ENCODE results near the gene CACNA2D3. TPM values are rescaled to one million over a fixed set of nuclear protein-coding genes. Genes with fewer than 3 reads are reported as not detected.

Gene CACNA2D3
- total RNA-seq, 1 donor from 2014 or later = 1.3 TPM

- H3K4me3 ChIP-seq (ENCODE audit: low read depth, low read length) = no peak overlapping the region
- no peak for DNase-seq (ENCODE audit: low read depth)
- TF ChIP-seq CTCF (conservative IDR thresholded peaks at IDR 0.05; ENCODE audit: low read depth, low read length) = no peak
Measured at GRCh38 chr3:54274607-54275006, 152.3 kb downstream of the CACNA2D3 start.

- TF ChIP-seq CTCF (conservative IDR thresholded peaks at IDR 0.05; ENCODE audit: low read depth, low read length) = no peak
- peak; percentile 42 for DNase-seq (ENCODE audit: low read depth)
- no peak overlapping the region for H3K4me3 ChIP-seq (ENCODE audit: low read depth, low read length)
Measured at GRCh38 chr3:54279005-54279583, 156.7 kb downstream of the CACNA2D3 start.

GRCh38 chr3:54283470-54283869 is 161.1 kb downstream of the CACNA2D3 start:
- no peak for DNase-seq (ENCODE audit: low read depth)
- TF ChIP-seq CTCF (conservative IDR thresholded peaks at IDR 0.05; ENCODE audit: low read depth, low read length) = no peak

GRCh38 chr3:54294214-54294613 is 171.9 kb downstream of the CACNA2D3 start:
- no peak overlapping the region for H3K4me3 ChIP-seq (ENCODE audit: low read depth, low read length)
- no peak for TF ChIP-seq CTCF (conservative IDR thresholded peaks at IDR 0.05; ENCODE audit: low read depth, low read length)
- no peak for DNase-seq (ENCODE audit: low read depth)

More at GRCh38 chr3:54283470-54283869, 161.1 kb downstream of the CACNA2D3 start:
- H3K4me3 ChIP-seq (ENCODE audit: low read depth, low read length) = no peak overlapping the region

- TF ChIP-seq CTCF (conservative IDR thresholded peaks at IDR 0.05; ENCODE audit: low read depth, low read length) = no peak
- H3K4me3 ChIP-seq (ENCODE audit: low read depth, low read length) = no peak overlapping the region
- no peak for DNase-seq (ENCODE audit: low read depth)
Measured at GRCh38 chr3:54296531-54296930, 174.2 kb downstream of the CACNA2D3 start.

GRCh38 chr3:54299169-54299935 is 177.0 kb downstream of the CACNA2D3 start:
- H3K4me3 ChIP-seq (ENCODE audit: low read depth, low read length) = peak overlapping the region; percentile 1
- TF ChIP-seq CTCF (conservative IDR thresholded peaks at IDR 0.05; ENCODE audit: low read depth, low read length) = no peak
- DNase-seq (ENCODE audit: low read depth) = no peak

All from epithelial cell of proximal tubule (primary cell).